ENCODE results near the gene NRP1. TPM values are rescaled to one million over a fixed set of nuclear protein-coding genes. Genes with fewer than 3 reads are reported as not detected.
"Not testable (repeated sequence)": the region's sequence is repeated elsewhere in the genome, so short reads cannot be mapped to it uniquely, and the experiment has no call there.

The NRP1 gene
- total RNA-seq, 2 experiments from 2014 or later = 0.06 TPM; not detected in 1

DNA sequence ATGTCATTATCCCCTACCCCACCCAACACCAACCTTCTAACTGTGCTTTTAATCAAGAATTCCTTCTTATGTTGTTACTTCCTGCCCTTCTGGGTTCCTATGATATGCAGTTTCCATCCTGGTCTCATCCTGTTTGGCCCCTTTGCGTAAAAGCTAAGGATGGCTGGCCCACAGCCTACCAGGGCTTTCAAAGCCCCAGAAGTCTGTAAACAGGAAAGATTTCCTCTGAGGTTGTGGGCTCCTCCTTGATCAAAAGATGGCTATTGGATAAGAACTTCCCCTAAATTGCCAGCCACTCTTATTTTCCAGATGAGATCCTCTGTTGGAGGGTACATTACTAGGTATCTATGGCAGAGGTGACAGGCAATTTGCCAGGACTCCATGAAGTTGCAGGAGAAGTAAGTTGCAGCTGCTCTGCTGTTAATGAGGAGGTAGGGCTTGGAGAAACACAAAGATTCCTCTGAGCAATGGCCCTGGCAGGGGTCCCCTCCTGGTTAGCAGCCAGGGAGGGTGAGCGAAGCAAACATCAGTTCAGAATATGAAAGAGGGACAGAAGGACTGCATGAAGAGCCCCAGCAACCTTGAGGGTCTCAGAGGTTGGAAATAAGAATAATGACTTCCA lies 32.1 kb downstream of the NRP1 start:
- Histone ChIP-seq H3K9me3 (ENCODE audit: control insufficient read depth in 1 of 2, insufficient read depth in 1 of 2, low read length in 2 of 2) (no peaks in the 10 kb centered on the region), H3K4me3 (ENCODE audit: low read length) (no peak overlapping the region), H3K27me3 (ENCODE audit: control insufficient read depth in 1 of 2, insufficient read depth in 2 of 2, low read length in 2 of 2) (no peaks in the 10 kb centered on the region), H3K36me3 (ENCODE audit: insufficient read depth, low read length) (no peaks in the 10 kb centered on the region), H3K4me1 (ENCODE audit: insufficient read depth, low read length) (no peaks in the 10 kb centered on the region), H3K27ac (ENCODE audit: low read depth in 1 of 2, low read length in 2 of 2) (no peak overlapping the region)
- H3K4me1 Mint-ChIP-seq (ENCODE audit: low read depth) = peaks cover 28% of the 10 kb centered on the region
- ChIA-PET POLR2A (no interaction called here), CTCF (no interaction called here)
- ATAC-seq (ENCODE audit: poor library complexity) (no peak), DNase-seq (no peak)
- H3K27me3 Mint-ChIP-seq = no peaks in the 10 kb centered on the region
- TF ChIP-seq, protein P1, sequence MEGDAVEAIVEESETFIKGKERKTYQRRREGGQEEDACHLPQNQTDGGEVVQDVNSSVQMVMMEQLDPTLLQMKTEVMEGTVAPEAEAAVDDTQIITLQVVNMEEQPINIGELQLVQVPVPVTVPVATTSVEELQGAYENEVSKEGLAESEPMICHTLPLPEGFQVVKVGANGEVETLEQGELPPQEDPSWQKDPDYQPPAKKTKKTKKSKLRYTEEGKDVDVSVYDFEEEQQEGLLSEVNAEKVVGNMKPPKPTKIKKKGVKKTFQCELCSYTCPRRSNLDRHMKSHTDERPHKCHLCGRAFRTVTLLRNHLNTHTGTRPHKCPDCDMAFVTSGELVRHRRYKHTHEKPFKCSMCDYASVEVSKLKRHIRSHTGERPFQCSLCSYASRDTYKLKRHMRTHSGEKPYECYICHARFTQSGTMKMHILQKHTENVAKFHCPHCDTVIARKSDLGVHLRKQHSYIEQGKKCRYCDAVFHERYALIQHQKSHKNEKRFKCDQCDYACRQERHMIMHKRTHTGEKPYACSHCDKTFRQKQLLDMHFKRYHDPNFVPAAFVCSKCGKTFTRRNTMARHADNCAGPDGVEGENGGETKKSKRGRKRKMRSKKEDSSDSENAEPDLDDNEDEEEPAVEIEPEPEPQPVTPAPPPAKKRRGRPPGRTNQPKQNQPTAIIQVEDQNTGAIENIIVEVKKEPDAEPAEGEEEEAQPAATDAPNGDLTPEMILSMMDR (IDR thresholded peaks at IDR 0.05) = no peak
- no peak overlapping the region for H3K4me3 Mint-ChIP-seq
- H3K9me3 Mint-ChIP-seq = no peaks in the 10 kb centered on the region
- intact Hi-C loops (cut with DNase I, micrococcal nuclease) = no loop called here
- no peak overlapping the region for H3K27ac Mint-ChIP-seq
- H3K36me3 Mint-ChIP-seq (ENCODE audit: low read depth) = no peaks in the 10 kb centered on the region

DNA sequence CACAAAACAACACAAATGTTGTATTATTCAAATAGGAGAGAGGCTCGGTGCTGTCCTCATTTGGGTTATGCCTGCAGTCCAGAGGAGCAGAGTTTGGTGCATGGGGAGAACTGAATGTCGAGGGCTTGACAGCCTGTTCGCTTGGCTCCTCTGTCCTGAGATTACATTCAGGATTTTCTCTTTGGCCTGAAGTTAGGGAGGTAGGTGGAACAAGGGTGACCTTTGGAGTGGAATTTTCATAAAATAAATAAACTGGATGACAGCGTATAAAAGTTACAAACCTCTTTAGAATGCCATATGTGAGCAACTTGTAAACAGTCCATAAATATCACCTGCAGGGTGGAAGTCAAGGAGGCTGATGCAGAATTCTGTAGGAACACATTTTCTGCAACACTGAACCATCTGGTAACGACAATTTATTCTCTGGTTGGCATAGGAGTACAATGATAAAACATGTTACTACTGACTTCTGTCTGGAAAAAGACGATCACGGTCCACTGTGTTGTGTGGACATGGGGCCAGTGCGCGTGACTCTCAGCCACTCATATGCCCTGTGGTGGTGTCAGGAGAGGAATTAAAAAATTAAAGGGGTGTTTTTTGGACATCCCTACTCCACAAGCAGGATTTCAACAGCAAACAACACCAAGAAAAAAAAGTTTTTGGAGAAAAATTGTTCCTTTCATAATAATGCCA lies 33.2 kb downstream of the NRP1 start:
- CTCF ChIA-PET = no interaction called here

DNA sequence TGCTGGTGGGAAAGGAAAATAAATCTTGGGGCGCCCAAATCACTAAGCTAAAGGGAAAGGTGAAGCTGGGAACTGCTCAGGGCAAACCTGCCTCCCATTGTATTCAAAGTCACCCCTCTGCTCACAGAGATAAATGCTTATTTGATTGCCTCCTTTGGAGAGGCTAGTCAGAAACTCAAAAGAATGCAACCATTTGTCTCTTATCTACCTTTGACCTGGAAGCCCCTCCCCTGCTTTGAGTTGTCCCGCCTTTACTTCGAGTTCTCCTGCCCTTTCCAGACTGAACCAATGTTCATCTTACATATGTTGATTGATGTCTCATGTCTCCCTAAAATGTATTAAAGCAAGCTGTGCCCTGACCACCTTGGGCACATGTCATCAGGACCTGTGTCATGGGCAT lies 33.9 kb downstream of the NRP1 start:
- POLR2A ChIA-PET; ATAC-seq (ENCODE audit: poor library complexity); H3K36me3 Mint-ChIP-seq (ENCODE audit: low read depth); H3K27me3 Mint-ChIP-seq; H3K27ac Mint-ChIP-seq; H3K9me3 ChIP-seq (ENCODE audit: control insufficient read depth in 1 of 2, insufficient read depth in 1 of 2, low read length in 2 of 2); H3K4me3 Mint-ChIP-seq; H3K27ac ChIP-seq (ENCODE audit: low read depth in 1 of 2, low read length in 2 of 2); CTCF ChIA-PET; DNase-seq; H3K9me3 Mint-ChIP-seq; H3K4me3 ChIP-seq (ENCODE audit: low read length); H3K4me1 ChIP-seq (ENCODE audit: insufficient read depth, low read length); H3K36me3 ChIP-seq (ENCODE audit: insufficient read depth, low read length); intact Hi-C loops (cut with DNase I, micrococcal nuclease); H3K27me3 ChIP-seq (ENCODE audit: control insufficient read depth in 1 of 2, insufficient read depth in 2 of 2, low read length in 2 of 2): not testable (repeated sequence)
- peaks cover 28% of the 10 kb centered on the region for H3K4me1 Mint-ChIP-seq (ENCODE audit: low read depth)

More for the DNA sequence above, 33.2 kb downstream of the NRP1 start:
- ATAC-seq (ENCODE audit: poor library complexity) (no peak), DNase-seq (no peak)
- H3K9me3 Mint-ChIP-seq = no peaks in the 10 kb centered on the region
- no peaks in the 10 kb centered on the region for H3K27me3 Mint-ChIP-seq
- H3K36me3 Mint-ChIP-seq (ENCODE audit: low read depth) = no peaks in the 10 kb centered on the region
- Histone ChIP-seq H3K9me3 (ENCODE audit: control insufficient read depth in 1 of 2, insufficient read depth in 1 of 2, low read length in 2 of 2) (no peaks in the 10 kb centered on the region), H3K27me3 (ENCODE audit: control insufficient read depth in 1 of 2, insufficient read depth in 2 of 2, low read length in 2 of 2) (no peaks in the 10 kb centered on the region), H3K4me3 (ENCODE audit: low read length) (no peak overlapping the region), H3K27ac (ENCODE audit: low read depth in 1 of 2, low read length in 2 of 2) (no peak overlapping the region), H3K4me1 (ENCODE audit: insufficient read depth, low read length) (no peaks in the 10 kb centered on the region), H3K36me3 (ENCODE audit: insufficient read depth, low read length) (no peaks in the 10 kb centered on the region)
- POLR2A ChIA-PET = no interaction called here
- intact Hi-C loops (cut with DNase I, micrococcal nuclease) = no loop called here
- peaks cover 28% of the 10 kb centered on the region for H3K4me1 Mint-ChIP-seq (ENCODE audit: low read depth)
- no peak overlapping the region for H3K27ac Mint-ChIP-seq
- no peak overlapping the region for H3K4me3 Mint-ChIP-seq
- TF ChIP-seq, protein P1 (IDR thresholded peaks at IDR 0.05) = no peak
